HEK293 (cell line): Measurements from ENCODE around the gene MPZL2.

Experiments
- INSM2 ChIP-seq: fragments of 450-650 bp; formaldehyde crosslinking; IDR thresholded peaks from 2 replicates; pipeline ENCODE4 v1.5.1; 2016; ENCODE audit warnings: missing biosample characterization, missing genetic modification characterization
- SP7 ChIP-seq: fragments of 450-650 bp; formaldehyde crosslinking; IDR thresholded peaks from 2 replicates; pipeline ENCODE4 v1.5.1; 2016; ENCODE audit warnings: missing biosample characterization, missing genetic modification characterization
- ZBTB10 ChIP-seq: fragments of 450-650 bp; formaldehyde crosslinking; IDR thresholded peaks from 2 replicates; pipeline ENCODE4 v1.5.1; 2016; ENCODE audit warnings: missing biosample characterization, missing genetic modification characterization
- ZBTB8A ChIP-seq: fragments of 450-650 bp; formaldehyde crosslinking; IDR thresholded peaks from 2 replicates; pipeline ENCODE4 v1.5.1; 2016; ENCODE audit warnings: missing biosample characterization, missing genetic modification characterization
- ZNF112 ChIP-seq: fragments of 450-650 bp; formaldehyde crosslinking; IDR thresholded peaks from 2 replicates; pipeline ENCODE4 v1.5.0; 2017; ENCODE audit warnings: missing biosample characterization, missing genetic modification characterization
- ZNF114 ChIP-seq: fragments of 450-650 bp; formaldehyde crosslinking; IDR thresholded peaks from 2 replicates; pipeline ENCODE4 v1.5.0; 2017; ENCODE audit warnings: missing biosample characterization, missing genetic modification characterization
- ZNF146 ChIP-seq: fragments of 450-650 bp; formaldehyde crosslinking; IDR thresholded peaks from 2 replicates; pipeline ENCODE4 v1.5.1; 2016; ENCODE audit warnings: missing biosample characterization, missing genetic modification characterization
- ZNF2 ChIP-seq: fragments of 450-650 bp; formaldehyde crosslinking; IDR thresholded peaks from 2 replicates; pipeline ENCODE4 v1.5.1; 2016; ENCODE audit warnings: missing biosample characterization, missing genetic modification characterization
- ZNF211 ChIP-seq: fragments of 450-650 bp; formaldehyde crosslinking; IDR thresholded peaks from 2 replicates; pipeline ENCODE4 v1.5.1; 2016; ENCODE audit warnings: low read depth, missing biosample characterization, missing genetic modification characterization
- ZNF221 ChIP-seq: fragments of 450-650 bp; formaldehyde crosslinking; IDR thresholded peaks from 2 replicates; pipeline ENCODE4 v1.5.1; 2017; ENCODE audit warnings: missing biosample characterization, missing genetic modification characterization, borderline replicate concordance
- ZNF280D ChIP-seq: fragments of 450-650 bp; formaldehyde crosslinking; IDR thresholded peaks from 2 replicates; pipeline ENCODE4 v1.5.1; 2016; ENCODE audit warnings: missing biosample characterization, missing genetic modification characterization
- ZNF302 ChIP-seq: fragments of 450-650 bp; formaldehyde crosslinking; IDR thresholded peaks from 2 replicates; pipeline ENCODE4 v1.5.1; 2016; ENCODE audit warnings: missing biosample characterization, missing genetic modification characterization, low read depth
- ZNF398 ChIP-seq: fragments of 450-650 bp; formaldehyde crosslinking; IDR thresholded peaks from 2 replicates; pipeline ENCODE4 v1.5.1; 2017; ENCODE audit warnings: missing biosample characterization, missing genetic modification characterization
- ZNF529 ChIP-seq: fragments of 450-650 bp; formaldehyde crosslinking; IDR thresholded peaks from 2 replicates; pipeline ENCODE4 v1.5.1; 2017; ENCODE audit warnings: missing genetic modification characterization, missing biosample characterization; ENCODE audit not compliant: insufficient replicate concordance
- ZNF558 ChIP-seq: fragments of 450-650 bp; formaldehyde crosslinking; IDR thresholded peaks from 2 replicates; pipeline ENCODE4 v1.5.1; 2016; ENCODE audit warnings: missing biosample characterization, missing genetic modification characterization
- ZNF571 ChIP-seq: fragments of 450-650 bp; formaldehyde crosslinking; IDR thresholded peaks from 2 replicates; pipeline ENCODE4 v1.5.0; 2017; ENCODE audit warnings: missing biosample characterization, missing genetic modification characterization
- ZNF585B ChIP-seq: fragments of 450-650 bp; formaldehyde crosslinking; IDR thresholded peaks from 2 replicates; pipeline ENCODE4 v1.5.1; 2016; ENCODE audit warnings: missing biosample characterization, missing genetic modification characterization
- ZNF610 ChIP-seq: fragments of 450-650 bp; formaldehyde crosslinking; IDR thresholded peaks from 2 replicates; pipeline ENCODE4 v1.5.1; 2016; ENCODE audit warnings: missing biosample characterization, missing genetic modification characterization, borderline replicate concordance
- ZNF747 ChIP-seq: fragments of 450-650 bp; formaldehyde crosslinking; IDR thresholded peaks from 2 replicates; pipeline ENCODE4 v1.5.1; 2016; ENCODE audit warnings: missing biosample characterization, missing genetic modification characterization
- ZSCAN23 ChIP-seq: fragments of 450-650 bp; formaldehyde crosslinking; IDR thresholded peaks from 2 replicates; pipeline ENCODE4 v1.5.1; 2016; ENCODE audit warnings: missing biosample characterization, missing genetic modification characterization
- TF ChIP-seq, protein P1 (sequence below): fragments of 450-650 bp; formaldehyde crosslinking; IDR thresholded peaks from 2 replicates; pipeline ENCODE4 v1.5.1; 2016; ENCODE audit warnings: missing biosample characterization, missing genetic modification characterization, borderline replicate concordance
- TF ChIP-seq, protein P2 (sequence below): fragments of 450-650 bp; formaldehyde crosslinking; IDR thresholded peaks from 2 replicates; pipeline ENCODE4; 2016; ENCODE audit warnings: missing biosample characterization, missing genetic modification characterization
- TF ChIP-seq, protein P3 (sequence below): fragments of 450-650 bp; formaldehyde crosslinking; IDR thresholded peaks from 2 replicates; pipeline ENCODE4 v1.5.1; 2016; ENCODE audit warnings: missing biosample characterization, missing genetic modification characterization
- TF ChIP-seq, protein P4 (sequence below): fragments of 450-650 bp; formaldehyde crosslinking; IDR thresholded peaks from 2 replicates; pipeline ENCODE4 v1.5.1; 2016; ENCODE audit warnings: missing biosample characterization, missing genetic modification characterization

Gene MPZL2

DNA sequence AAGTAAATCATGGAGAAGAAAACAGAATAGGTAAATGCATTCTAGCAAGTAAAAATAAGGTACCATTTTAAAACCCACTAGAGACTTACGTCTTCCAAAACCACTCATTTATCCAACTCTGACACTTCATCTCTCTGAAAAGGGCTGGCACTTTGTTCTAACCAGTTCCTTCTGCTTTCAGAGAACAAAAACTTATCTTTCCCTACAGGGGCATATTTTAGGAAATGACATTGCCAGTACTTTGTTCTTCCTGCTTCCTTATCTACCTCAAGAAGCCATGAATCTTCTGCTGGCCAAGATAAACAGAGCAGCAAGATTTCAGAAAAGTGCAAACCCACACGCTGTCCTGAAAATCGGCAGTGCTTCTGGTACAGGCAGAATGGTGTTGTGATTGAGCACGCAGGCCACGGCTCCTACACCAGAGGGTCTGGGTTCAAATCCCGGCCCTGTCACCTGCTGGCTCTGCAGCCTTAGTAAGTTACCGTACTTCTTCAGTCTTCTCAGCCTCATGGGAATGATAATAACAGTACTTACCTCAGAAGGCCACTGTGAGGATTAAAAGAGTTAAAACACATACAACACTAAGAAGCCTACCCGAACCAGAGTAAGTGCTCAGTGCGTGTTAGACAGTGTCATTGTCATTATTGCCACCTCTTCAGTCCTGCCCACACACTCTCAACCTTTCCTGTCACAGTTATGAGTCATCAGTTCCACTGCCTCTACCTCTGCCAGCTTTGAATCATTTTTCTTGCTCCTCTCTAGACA lies 22.9 kb downstream of the MPZL2 start (continued):
- TF ChIP-seq ZNF610 = no peak
- TF ChIP-seq ZNF398 (tag by site-specific recombination) = no peak
- TF ChIP-seq ZBTB10 = no peak
- no peak for TF ChIP-seq INSM2 (tag by site-specific recombination)
- no peak for TF ChIP-seq ZNF558 (tag by site-specific recombination)
- no peak for TF ChIP-seq ZNF280D (tag by site-specific recombination)
- TF ChIP-seq, protein P1, sequence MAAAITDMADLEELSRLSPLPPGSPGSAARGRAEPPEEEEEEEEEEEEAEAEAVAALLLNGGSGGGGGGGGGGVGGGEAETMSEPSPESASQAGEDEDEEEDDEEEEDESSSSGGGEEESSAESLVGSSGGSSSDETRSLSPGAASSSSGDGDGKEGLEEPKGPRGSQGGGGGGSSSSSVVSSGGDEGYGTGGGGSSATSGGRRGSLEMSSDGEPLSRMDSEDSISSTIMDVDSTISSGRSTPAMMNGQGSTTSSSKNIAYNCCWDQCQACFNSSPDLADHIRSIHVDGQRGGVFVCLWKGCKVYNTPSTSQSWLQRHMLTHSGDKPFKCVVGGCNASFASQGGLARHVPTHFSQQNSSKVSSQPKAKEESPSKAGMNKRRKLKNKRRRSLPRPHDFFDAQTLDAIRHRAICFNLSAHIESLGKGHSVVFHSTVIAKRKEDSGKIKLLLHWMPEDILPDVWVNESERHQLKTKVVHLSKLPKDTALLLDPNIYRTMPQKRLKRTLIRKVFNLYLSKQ (tag by site-specific recombination) = no peak
- no peak for TF ChIP-seq ZNF146
- TF ChIP-seq ZNF221 (tag by site-specific recombination) = no peak
- no peak for TF ChIP-seq ZNF585B (tag by site-specific recombination)
- TF ChIP-seq ZNF112 = no peak
- no peak for TF ChIP-seq ZNF302 (tag by site-specific recombination)
- TF ChIP-seq SP7 = peak; percentile 84
- no peak for TF ChIP-seq ZBTB8A
- no peak for TF ChIP-seq ZNF747 (tag by site-specific recombination)
- no peak for TF ChIP-seq ZSCAN23
- no peak for TF ChIP-seq ZNF529 (tag by site-specific recombination)
- TF ChIP-seq ZNF114 (tag by site-specific recombination) = no peak
- no peak for TF ChIP-seq ZNF211 (tag by site-specific recombination)
- TF ChIP-seq, protein P2, sequence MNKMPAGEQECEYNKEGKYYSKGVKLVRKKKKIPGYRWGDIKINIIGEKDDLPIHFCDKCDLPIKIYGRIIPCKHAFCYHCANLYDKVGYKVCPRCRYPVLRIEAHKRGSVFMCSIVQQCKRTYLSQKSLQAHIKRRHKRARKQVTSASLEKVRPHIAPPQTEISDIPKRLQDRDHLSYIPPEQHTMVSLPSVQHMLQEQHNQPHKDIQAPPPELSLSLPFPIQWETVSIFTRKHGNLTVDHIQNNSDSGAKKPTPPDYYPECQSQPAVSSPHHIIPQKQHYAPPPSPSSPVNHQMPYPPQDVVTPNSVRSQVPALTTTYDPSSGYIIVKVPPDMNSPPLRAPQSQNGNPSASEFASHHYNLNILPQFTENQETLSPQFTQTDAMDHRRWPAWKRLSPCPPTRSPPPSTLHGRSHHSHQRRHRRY (tag by site-specific recombination) = no peak
- 0 out of 2 replicates have a peak, but pooled peaks have one; percentile 25 for TF ChIP-seq ZNF2 (tag by site-specific recombination)
- TF ChIP-seq ZNF571 (tag by site-specific recombination) = no peak
- TF ChIP-seq, protein P3, sequence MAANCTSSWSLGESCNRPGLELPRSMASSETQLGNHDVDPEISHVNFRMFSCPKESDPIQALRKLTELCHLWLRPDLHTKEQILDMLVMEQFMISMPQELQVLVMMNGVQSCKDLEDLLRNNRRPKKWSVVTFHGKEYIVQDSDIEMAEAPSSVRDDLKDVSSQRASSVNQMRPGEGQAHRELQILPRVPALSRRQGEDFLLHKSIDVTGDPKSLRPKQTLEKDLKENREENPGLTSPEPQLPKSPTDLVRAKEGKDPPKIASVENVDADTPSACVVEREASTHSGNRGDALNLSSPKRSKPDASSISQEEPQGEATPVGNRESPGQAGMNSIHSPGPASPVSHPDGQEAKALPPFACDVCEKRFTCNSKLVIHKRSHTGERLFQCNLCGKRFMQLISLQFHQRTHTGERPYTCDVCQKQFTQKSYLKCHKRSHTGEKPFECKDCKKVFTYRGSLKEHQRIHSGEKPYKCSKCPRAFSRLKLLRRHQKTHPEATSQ (tag by site-specific recombination) = no peak
- TF ChIP-seq, protein P4, sequence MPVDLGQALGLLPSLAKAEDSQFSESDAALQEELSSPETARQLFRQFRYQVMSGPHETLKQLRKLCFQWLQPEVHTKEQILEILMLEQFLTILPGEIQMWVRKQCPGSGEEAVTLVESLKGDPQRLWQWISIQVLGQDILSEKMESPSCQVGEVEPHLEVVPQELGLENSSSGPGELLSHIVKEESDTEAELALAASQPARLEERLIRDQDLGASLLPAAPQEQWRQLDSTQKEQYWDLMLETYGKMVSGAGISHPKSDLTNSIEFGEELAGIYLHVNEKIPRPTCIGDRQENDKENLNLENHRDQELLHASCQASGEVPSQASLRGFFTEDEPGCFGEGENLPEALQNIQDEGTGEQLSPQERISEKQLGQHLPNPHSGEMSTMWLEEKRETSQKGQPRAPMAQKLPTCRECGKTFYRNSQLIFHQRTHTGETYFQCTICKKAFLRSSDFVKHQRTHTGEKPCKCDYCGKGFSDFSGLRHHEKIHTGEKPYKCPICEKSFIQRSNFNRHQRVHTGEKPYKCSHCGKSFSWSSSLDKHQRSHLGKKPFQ (tag by site-specific recombination) = no peak
